HTERT RPE-1 (cell line): Measurements from ENCODE around the gene LSM11.

Source experiments
- in situ Hi-C: fragments of 300-500 bp; cut with MboI; formaldehyde crosslinking; loops from 4 replicates; pipeline ENCODE4 v1.14.3; 2020; ENCODE audit warnings: low sequenced_read_pairs

The LSM11 gene

GRCh38 chr5:157767689-157768088 is 24.2 kb downstream of the LSM11 start:
- in situ Hi-C loops, result no loop called here

DNA sequence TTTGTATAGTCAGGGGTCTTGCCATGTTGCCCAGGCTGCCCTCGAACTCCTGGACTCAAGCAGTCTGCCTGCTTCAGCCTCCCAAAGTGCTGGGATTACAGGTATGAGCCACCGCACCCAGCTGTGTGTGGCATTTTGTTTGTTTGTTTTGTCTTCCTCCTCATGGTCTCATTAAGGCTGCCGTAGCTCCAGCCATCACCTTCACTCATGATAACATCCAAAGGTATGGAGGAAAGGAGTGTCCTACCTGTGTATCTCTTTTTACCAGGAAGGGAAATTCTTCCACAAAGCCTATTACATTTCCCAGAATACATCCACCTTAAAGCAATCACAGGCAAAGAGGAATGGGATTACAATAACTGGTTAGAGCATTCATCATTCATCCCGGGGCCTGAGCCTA is 27.2 kb downstream of the LSM11 start:
- in situ Hi-C loops, result no loop called here

- in situ Hi-C loops, result no loop called here
Observed at GRCh38 chr5:157772127-157772526, 28.6 kb downstream of the LSM11 start.

DNA sequence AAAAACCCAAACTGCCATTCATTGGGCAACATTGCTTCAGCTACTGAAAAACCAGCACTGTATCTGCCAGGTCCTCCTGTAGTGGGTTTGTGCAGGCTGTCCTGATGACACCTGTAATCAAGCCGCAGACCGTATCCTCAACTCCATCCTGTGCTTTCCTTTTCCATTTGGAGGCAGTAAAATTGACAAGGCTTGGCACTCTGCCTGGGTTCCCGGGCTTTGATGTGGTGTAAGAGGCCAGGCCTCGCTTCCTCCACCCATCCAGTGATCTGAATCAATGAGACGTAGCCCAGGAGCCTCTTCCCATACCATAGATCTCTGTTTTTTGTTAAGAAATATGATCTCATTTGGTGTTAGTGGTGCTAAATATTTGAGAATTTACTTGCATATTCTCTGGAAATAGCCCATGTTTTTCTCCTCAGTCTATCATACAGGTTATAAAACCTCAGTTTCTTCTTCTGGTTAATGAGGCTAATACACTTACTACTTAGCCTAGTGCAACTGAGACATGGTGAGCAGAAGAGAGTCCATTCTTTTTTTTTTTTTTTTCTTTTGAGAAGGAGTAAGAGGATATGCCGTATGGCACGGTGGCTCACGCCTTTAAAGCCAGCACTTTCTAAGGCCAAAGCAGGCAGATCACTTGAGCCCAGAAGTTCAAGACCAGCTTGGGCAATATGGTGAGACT is 34.8 kb downstream of the LSM11 start:
- in situ Hi-C loops, result no loop called here

GRCh38 chr5:157779221-157779620 is 35.7 kb downstream of the LSM11 start:
- in situ Hi-C loops, result no loop called here

DNA sequence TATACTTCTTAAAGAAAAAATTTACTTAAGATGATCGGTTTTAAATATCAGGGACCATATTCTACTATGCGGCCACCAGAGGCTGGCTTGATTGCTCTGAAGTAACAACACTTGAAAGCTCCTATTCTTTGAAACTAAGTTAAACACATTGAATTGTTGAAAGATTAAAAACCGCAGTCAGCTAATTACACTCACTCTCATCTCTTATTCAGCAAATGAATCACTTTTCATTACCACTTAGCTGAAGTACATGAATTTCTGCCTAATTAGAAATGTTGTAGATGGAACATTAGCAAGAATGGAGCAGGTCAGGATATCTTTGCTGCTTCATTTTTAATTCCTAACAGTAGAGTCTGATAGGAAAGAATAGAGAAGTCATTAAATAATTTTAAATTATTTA is 42.3 kb downstream of the LSM11 start:
- in situ Hi-C loops, result no loop called here

- in situ Hi-C loops, result no loop called here
Observed at GRCh38 chr5:157793301-157793700, 49.8 kb downstream of the LSM11 start.

DNA sequence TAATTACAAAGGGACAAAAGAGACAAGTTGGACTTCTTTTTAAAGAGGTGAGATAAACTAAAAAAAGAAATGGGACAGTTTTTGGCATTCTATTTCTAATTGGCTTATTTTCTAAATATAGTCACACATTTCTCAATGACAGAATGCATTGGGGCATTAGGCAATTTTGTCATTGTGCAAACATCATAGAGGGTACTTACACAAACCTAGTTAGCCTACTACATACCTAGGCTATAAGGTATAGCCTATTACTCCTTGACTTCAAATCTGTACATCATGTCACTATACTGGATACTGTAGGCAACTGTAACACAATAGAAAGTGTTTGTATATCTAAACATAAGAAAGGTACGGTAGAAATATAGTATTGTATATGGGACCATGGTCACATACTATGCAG is 56.1 kb downstream of the LSM11 start:
- in situ Hi-C loops, result no loop called here

DNA sequence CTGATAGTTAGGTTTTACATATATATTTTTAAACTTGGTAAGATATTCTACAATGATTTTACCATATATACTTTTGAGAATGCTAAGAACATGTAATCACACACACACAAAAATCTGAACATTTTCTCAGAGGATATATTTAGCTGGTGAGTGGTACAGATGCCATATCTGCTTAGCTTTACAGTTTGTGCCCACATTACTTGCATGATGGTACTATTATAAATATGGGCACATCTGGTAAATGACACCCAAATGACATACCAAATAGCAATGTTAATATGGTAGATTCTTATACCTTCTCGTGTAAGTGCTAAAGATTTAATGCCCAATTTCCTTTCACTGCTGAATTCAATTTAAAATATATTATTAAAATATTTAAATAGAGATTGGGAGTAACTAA is 56.6 kb downstream of the LSM11 start:
- in situ Hi-C loops, result no loop called here

DNA sequence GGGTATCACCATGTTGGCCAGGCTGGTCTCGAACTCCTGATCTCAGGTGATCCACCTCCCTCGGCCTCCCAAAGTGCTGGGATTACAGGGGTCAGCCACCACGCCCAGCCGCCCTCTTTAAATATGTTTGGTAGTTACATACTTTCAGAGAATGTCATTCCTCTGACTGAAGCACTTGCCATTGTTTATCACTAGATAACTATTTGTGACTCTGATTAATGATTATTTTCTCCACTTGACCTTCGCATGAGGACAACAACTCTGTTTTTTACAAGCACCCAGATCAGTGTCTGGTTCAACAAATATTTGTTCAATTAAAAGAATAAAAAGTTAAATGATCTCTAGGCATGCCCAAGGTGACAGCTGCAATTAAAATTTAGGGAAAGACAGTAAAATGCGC is 59.2 kb downstream of the LSM11 start:
- in situ Hi-C loops, result no loop called here

DNA sequence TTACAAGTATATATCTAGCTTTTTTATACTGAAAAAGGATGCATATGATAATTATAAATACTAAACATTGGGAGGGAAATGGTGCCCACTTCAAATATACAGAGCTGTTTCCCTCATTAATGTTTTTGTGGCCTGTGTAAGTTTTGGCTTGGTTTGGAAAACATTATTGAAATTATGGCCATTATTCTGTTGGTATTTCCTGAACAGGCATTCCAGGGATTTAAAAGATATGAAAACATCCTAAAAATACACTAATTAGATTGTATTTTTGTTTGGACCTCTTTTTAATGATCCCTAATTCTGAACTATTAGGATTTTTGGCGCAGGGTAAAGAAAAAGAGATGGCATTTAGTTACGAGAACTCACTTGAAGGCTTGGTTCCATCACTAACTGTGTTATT is 64.5 kb downstream of the LSM11 start:
- in situ Hi-C loops, result no loop called here
